Hematopoietic multipotent progenitor cell treated with erythropoietin and hydrocortisone succinate and interleukin-3 and kit ligand, for 4 days (in vitro differentiated cells): ENCODE data around the gene TREH.
"Not testable (repeated sequence)": the region's sequence is repeated elsewhere in the genome, so short reads cannot be mapped to it uniquely, and the experiment has no call there.

Experiments used
- DNase-seq: peaks from one replicate; pipeline ENCODE4 v3.0.0-alpha.2; 2015

The TREH gene

DNA sequence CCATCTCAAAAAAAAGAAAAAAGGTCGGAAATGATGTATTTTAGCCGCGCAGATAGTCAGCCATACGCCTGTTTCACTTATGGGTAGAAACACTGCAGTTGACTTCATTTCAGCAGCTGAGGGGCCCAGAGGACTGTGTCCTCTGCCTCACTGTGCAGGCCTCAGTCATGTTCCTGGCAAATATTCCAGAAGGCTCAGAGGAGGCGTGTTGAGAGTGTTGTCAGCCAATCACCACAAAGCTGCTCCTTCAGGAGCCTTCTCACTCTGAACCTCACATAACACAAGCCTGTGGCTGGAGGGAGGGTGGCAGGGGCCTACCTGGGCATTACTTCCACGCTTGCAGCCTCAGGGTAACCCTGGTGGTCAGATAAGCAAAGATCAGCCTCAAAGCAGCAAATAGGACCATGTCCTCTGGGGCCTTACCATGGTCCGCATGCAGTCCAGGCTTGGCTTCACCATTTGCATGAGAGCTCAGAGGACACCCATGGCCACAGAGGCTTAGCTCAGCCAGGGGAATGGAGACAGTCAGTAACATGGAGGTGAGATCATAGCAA lies 17.3 kb upstream of the TREH start:
- DNase-seq, result no peak

DNA sequence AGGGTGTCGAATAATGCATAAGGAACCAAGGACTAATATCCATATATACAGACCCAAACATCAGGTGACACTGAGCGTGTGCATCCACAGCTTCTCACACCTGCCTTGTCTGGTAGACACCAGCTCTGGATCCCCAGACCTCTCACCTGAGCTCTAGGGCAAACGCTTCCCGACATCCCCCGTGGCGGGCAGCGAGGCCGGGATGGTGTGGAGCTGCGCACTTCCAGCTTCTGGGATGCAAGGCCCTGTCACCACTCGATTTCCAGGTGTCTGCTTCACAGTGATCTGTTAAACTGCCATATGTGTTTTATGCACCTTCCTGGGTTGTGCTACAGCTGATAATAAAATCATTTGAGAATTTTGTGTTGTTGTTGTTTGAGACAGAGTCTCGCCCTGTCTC lies 15.3 kb upstream of the TREH start:
- DNase-seq, result no peak

DNA sequence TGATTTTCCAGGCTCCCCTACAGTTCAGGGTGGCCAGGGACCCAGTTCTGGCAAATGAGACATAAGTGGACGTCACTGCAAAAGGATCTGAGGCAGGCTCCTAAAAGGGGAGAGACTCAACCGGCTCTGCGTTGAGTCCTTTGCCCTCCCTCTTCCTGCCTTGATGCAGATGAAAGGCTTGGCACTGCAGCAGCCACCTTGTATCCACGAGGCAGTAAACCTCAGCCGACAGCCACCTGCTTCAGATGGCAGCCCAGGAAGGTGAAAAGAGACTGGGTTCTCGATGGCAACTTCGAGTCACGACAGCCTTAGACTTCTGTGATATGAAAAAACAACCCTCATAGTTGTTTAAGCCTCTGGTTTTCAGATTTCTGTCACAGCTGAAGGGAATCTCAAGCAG lies 14.7 kb upstream of the TREH start:
- no peak for DNase-seq

- DNase-seq, result peak; percentile 55
Observed at GRCh38 chr11:118691926-118692830, 12.7 kb upstream of the TREH start.

DNA sequence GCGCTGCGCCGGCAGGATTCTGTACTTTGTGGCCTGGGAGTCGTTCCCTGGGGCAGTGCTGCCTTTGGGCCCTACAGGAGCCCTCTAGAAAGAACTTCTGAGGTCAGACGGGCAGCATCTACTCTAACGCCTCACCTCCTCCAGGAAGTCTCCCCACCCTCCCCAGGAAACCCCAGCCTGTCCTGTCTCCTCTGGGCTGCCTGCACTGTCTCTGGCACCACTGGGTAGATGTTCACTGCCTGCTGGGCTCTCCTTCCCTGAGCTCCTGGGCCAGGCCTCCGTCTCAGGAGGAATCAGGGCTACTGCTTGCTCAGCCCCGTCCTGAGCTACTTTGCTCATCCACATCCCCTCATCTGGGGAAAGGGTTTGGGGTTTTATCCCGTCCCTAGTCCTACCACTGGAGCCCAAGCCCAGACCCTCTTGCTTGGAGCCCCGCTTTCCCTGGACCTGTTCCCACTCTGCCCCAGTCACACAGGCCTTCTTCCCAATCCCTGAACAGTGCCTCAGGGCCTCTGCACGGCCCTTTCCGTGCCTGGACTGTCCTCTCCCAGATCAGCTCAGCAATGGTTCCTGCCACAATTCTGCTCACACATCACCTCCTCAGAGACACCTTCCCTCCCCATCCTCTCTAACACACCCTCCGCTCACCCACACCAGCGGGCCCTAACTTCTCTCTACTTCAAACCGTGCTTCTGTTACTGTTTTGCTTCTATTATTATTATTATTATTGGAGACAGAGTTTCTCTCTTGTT lies 11.3 kb upstream of the TREH start:
- DNase-seq, result no peak

DNA sequence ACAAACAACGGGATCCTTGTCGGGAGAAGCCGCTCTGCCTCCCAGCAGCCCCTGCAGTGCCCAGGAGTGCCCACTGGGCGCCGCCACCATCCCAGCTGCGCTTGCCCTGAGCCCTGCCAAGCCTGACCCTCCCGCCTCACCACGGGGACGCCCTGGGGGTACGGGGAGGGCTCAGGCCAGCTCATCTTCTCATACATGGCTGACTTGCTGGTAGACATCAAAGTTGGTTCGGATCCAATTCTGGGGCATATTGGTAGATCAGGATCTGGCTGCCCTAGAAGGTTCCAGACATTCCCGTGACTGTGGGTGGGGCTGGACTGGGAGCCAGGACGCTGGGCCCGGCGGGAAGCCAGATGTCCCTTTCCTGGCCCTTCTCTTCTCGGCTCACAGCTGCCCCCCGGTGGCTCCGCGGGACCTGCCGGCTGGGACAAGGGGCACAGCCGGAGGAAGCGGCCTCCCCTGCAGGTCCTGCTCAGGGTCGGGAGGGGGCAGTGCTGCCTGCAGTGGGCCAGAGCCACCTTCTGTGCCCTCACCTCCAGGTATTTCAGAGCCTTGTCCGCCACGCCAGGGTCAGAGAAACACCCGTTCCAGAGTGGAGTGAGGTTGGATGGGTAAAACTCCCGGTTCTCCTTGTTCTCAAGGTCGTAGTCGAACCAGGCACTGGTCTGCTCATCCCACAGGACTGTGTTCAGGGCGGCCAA lies 10.6 kb upstream of the TREH start:
- DNase-seq, result peak; percentile 93

- DNase-seq, result no peak
Observed at GRCh38 chr11:118689503-118689851, 10.0 kb upstream of the TREH start.

DNA sequence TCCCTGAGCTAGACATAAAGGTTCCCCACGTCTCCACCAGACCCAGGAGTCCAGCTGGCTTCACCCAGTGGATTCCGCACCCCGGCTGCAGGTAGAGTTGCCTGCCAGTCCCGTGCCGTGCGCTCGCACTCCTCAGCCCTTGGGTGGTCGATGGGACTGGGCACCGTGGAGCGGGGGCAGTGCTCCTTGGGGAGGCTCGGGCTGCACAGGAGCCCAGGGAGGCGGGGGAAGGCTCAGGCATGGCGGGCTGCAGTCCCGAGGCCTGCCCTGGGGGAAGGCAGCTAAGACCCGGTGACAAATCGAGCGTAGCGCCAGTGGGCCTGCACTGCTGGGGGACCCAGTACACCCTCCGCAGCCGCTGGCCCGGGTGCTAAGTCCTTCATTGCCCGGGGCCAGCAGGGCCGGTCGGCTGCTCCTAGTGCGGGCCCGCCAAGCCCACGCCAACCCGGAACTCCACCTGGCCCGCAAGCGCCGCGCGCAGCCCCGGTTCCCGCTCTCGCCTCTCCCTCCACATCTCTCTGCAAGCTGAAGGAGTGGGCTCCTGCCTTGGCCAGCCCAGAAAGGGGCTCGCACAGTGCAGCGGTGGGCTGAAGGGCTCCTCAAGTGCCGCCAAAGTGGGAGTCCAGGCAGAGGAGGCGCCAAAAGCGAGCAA lies 9.5 kb upstream of the TREH start:
- no peak for DNase-seq

GRCh38 chr11:118688339-118688738 lies 8.9 kb upstream of the TREH start:
- DNase-seq, result peak; percentile 52

- DNase-seq, result no peak
Observed at GRCh38 chr11:118687906-118688305, 8.5 kb upstream of the TREH start.

- no peak for DNase-seq
Observed at GRCh38 chr11:118684187-118684586, 4.7 kb upstream of the TREH start.

DNA sequence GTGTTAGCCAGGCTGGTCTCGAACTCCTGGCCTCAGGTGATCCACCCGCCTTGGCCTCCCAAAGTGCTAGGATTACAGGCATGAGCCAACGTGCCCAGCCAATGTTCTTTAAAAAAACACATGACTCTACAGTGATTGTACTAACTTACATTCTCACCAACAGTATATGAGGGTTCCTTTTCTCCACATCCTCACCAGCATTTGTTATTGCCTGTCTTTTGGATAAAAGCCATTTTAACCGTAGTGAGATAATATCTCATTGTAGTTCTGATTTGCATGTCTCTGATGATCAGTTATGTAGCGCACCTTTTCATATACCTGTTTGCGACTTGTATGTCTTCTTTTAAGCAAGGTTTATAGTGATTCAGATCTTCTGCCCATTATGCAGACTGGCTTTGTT lies 3.5 kb upstream of the TREH start:
- DNase-seq, result not testable (repeated sequence)

DNA sequence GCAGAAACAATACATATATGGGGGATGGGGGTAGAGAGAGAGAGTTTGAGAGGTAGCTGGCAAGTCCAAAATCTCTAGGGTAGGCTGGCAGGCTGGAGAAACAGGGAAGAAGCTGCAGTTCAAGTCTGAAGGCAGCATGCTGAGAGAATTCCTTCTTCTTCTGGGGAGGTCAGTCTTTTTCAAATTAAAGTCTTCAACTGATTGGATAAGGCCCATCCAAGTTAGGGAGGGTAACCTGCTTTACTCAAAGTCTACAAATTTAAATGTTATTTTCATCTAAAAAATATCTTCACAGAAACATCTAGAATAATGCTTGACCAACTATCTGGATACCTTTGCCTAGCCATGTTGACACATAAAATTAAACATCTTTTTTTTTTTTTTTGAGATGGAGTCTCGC lies 2.9 kb upstream of the TREH start:
- no peak for DNase-seq

- not testable (repeated sequence) for DNase-seq
Observed at GRCh38 chr11:118678908-118679307, 542 bp downstream of the TREH start.

GRCh38 chr11:118677977-118678376 lies 1.5 kb downstream of the TREH start:
- DNase-seq, result no peak

DNA sequence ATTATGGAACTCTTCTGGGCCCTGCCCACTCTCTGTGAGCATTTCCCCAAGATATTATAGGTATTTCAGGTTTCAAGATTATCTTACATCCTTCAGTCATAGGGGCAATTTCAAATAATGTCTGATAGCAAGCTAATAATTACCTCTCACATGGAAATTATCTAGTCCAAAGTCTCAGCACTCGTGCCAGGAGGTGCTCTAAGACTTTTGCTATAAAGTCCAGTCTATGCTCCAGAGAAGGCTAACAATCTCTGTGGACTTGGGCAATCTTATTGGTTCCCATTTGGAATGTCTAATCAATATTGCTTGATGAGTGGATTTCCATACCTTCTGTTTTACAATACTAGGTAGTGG lies 5.4 kb downstream of the TREH start:
- DNase-seq, result no peak

DNA sequence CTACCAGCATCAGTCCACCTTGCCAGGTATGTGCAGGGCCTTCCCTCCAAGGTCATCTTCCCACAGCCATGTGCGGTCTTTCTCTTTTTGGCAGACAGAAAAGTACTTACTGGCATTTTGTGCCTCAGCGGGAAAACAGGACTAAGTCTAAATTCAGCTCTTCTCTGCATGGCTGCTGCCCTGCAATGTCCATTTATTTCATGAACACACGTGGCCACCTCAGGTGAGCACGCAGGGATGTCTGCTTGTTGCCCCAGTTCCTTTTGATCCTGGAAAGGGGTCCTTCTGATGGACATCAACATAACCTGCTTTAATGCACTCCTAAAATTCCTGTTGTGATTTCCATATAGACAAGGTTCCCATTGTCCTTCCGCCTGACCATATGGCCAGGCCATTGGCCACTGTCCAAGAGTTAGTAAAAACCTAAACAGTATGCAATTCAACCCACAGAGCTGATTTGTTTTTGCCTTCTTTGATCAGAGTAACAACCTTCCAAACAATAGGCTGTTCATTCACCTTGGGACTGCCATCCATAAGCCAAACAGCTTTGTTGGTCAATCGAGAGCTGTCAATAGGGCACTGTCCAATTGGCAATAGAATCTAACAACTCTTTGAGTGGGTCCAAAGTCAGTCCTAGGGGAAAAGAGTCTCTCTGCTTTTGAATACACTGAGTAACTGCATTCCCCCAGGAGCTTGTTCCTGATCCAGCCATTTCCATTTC lies 5.9 kb downstream of the TREH start:
- no peak for DNase-seq

- peak; percentile 36 for DNase-seq
Observed at GRCh38 chr11:118672846-118673245, 6.6 kb downstream of the TREH start.

- no peak for DNase-seq
Observed at GRCh38 chr11:118671254-118671653, 8.2 kb downstream of the TREH start.

- no peak for DNase-seq
Observed at GRCh38 chr11:118670063-118670462, 9.4 kb downstream of the TREH start.

DNA sequence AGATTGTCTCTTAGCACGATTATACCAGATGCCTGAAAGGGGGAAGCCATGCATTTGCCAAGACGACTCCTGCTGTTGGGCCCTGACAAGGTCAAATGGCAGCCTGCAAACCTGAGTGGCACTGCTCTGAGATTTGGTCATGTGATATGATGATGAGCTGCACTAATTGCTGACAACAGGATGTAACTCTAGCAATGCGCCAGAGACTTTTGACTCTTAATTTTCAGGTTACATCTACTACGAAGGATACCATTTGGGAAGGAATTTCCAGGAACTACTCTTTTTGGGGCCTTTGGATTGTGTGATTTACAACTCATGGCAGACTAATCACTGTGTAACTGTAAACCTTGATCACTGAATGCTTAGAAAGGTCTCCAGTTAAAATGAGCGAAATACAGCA lies 13.1 kb downstream of the TREH start:
- DNase-seq, result no peak

DNA sequence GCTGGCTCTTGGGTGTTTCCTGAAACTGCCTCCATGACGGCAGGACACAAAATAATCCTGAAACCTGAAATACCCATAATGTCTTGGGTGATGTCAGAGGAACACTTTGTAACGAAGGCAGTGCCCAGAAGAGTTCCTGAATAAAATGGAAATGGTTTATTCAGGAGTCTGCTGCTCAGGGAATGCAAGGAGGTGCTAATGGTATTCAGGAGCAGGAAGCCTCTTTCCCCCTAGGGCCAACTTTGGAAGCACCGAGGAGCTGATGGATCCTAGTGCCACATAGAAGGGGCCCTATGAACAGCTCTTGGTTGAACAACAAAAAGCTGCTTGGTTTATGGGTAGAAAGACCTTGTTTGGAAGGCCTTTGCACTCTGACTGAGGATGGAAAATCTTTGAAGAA lies 15.5 kb downstream of the TREH start:
- no peak for DNase-seq
